ENCODE results near the gene CAMTA1.
A peak's percentile ranks its signal among the peaks of the same experiment; 100 is the strongest.

Gene CAMTA1

GRCh38 chr1:7664147-7664892 lies 879.1 kb downstream of the CAMTA1 start:
- DNase-seq: no peak

GRCh38 chr1:7664893-7665250 lies 879.6 kb downstream of the CAMTA1 start:
- no peak for DNase-seq

GRCh38 chr1:7666249-7666648 lies 881.0 kb downstream of the CAMTA1 start:
- no peak for DNase-seq

- DNase-seq: no peak
Observed at GRCh38 chr1:7667159-7667558, 881.9 kb downstream of the CAMTA1 start.

- DNase-seq: peak; percentile 78
Observed at GRCh38 chr1:7667625-7668218, 882.5 kb downstream of the CAMTA1 start.

- peak; percentile 58 for DNase-seq
Observed at GRCh38 chr1:7669559-7670311, 884.5 kb downstream of the CAMTA1 start.

- DNase-seq: no peak
Observed at GRCh38 chr1:7670334-7671145, 885.3 kb downstream of the CAMTA1 start.

GRCh38 chr1:7671146-7671465 lies 885.9 kb downstream of the CAMTA1 start:
- no peak for DNase-seq

- no peak for DNase-seq
Observed at GRCh38 chr1:7671676-7672075, 886.4 kb downstream of the CAMTA1 start.

GRCh38 chr1:7672864-7673263 lies 887.6 kb downstream of the CAMTA1 start:
- no peak for DNase-seq

- DNase-seq: no peak
Observed at GRCh38 chr1:7674972-7675371, 889.7 kb downstream of the CAMTA1 start.

- no peak for DNase-seq
Observed at GRCh38 chr1:7675431-7676273, 890.4 kb downstream of the CAMTA1 start.

- DNase-seq: no peak
Observed at GRCh38 chr1:7676274-7676945, 891.2 kb downstream of the CAMTA1 start.

GRCh38 chr1:7677111-7677510 lies 891.9 kb downstream of the CAMTA1 start:
- DNase-seq: no peak

- DNase-seq: no peak
Observed at GRCh38 chr1:7677815-7678214, 892.6 kb downstream of the CAMTA1 start.

- no peak for DNase-seq
Observed at GRCh38 chr1:7678491-7679158, 893.4 kb downstream of the CAMTA1 start.

GRCh38 chr1:7679159-7679872 lies 894.1 kb downstream of the CAMTA1 start:
- no peak for DNase-seq

GRCh38 chr1:7679873-7680206 lies 894.6 kb downstream of the CAMTA1 start:
- DNase-seq: no peak

GRCh38 chr1:7680207-7680954 lies 895.1 kb downstream of the CAMTA1 start:
- peak; percentile 45 for DNase-seq

GRCh38 chr1:7680955-7681268 lies 895.7 kb downstream of the CAMTA1 start:
- DNase-seq: no peak
